GM18517 (cell line): ENCODE measurements around the gene NOS1AP.

ENCODE experiments used
- ATAC-seq: cut with Tn5 transposase; IDR thresholded peaks from one replicate; pipeline ENCODE4 v1.9.1; 2021; ENCODE audit warnings: mild to moderate bottlenecking, moderate library complexity; ENCODE audit not compliant: unreplicated experiment

NOS1AP gene

DNA sequence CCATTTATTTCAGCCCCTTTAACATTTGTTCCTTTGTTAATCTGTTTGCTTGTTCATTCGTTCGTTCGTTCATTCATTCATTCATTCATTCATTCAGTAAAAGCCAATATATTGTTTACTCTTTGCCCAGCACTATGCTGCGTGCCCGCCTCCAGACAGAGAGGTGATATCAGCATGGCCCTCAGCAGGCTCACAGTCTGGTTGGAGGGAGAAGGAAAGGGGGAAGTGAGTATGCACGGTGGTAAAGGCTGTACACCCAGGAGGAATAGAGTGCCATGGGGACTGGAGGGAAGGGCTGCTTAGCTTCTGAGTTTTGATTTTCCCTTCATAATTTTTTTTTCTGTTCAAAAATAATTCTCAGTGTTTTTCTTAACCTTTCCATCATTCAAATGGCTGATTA is 144.7 kb downstream of the NOS1AP start:
- no peak for ATAC-seq

DNA sequence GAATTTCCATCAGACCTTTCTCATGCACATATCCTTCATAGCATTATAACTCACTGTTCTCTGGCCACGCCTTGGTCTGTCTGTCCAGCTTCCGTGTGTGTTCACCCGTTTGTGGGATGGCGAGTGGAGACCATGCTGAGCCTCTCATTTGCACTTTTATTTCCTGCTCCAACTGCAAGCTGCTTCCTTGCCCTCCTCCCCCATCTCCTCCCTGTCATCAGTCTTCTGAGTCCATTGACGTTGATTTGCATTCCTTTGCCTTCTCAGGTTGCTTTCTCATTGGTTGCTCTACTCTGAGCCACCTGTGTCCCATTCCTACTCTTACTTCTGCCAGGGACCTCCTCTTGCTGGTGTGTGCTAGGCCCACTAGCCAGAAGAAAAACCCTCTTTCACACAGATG is 146.4 kb downstream of the NOS1AP start:
- ATAC-seq: no peak

- no peak for ATAC-seq
These were observed 147.1 kb downstream of the NOS1AP start for GRCh38 chr1:162216604-162217003.

- no peak for ATAC-seq
These were observed 148.2 kb downstream of the NOS1AP start for GRCh38 chr1:162217706-162218105.

- no peak for ATAC-seq
These were observed 149.1 kb downstream of the NOS1AP start for GRCh38 chr1:162218546-162218945.

DNA sequence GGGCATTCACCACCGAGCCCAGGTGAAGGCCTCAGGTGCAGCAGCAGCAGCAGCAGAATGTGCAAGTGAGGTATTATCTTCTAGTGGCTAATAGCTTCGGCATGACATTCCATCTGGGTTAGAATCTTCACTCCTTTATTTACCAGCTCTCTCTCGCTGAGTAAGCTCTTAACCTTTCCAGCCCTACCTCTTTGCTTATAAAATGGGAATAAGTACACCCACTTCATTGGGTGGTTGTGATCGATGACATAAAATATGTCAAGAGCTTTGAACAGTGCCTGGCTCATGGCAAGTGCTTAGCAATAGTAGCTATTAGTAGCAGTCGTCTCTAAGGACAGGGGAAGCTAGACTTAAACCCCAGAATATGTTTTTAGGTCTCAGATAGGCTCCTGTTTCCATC is 149.5 kb downstream of the NOS1AP start:
- no peak for ATAC-seq

- no peak for ATAC-seq
These were observed 150.0 kb downstream of the NOS1AP start for GRCh38 chr1:162219461-162219860.

DNA sequence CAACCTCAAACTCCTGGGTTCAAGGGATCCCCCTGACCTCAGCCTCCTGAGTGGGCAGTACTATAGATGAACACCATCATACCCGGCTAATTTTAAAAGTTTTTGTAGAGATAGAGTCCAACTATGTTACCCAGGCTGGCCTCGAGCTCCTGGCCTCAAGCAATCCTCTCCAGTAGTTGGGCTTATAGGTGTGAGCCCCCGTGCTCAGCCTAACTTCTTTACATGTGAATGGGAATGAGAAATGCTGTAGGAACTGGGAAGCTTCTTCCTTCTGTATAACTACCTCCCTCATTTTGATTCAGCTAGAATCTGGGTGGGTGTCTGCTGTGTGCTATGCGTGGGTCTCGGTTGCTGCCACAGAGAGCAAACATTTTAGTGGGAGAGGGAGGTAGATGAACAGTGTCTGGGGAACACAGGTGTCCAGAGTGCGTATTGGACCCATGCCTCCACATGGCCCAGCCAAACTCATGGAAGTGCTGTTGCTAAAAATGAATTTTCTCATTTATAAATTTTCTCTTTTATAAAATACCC is 150.6 kb downstream of the NOS1AP start:
- ATAC-seq: no peak

- no peak for ATAC-seq
These were observed 152.5 kb downstream of the NOS1AP start for GRCh38 chr1:162222014-162222413.

GRCh38 chr1:162222730-162223129 is 153.2 kb downstream of the NOS1AP start:
- ATAC-seq: no peak

GRCh38 chr1:162223488-162223887 is 154.0 kb downstream of the NOS1AP start:
- ATAC-seq: no peak

DNA sequence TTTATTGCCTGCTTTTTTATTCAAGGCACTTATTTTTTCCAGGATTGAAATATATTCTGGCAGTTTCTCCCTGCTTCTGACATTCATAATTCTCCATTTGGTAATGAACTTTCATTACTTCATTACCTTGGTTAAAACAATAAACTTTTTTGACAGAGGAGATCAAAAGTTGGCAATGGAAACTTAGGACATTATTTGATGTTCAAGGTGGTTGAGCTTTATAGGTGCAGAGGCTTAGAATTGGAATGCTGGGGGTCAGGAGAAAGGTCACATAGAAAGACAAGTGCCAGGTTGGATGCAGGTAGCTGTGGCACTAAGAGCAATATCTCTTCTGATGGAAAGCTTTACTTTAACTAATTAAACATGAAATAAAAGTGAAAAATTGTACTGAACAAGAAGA is 154.8 kb downstream of the NOS1AP start:
- ATAC-seq: no peak

DNA sequence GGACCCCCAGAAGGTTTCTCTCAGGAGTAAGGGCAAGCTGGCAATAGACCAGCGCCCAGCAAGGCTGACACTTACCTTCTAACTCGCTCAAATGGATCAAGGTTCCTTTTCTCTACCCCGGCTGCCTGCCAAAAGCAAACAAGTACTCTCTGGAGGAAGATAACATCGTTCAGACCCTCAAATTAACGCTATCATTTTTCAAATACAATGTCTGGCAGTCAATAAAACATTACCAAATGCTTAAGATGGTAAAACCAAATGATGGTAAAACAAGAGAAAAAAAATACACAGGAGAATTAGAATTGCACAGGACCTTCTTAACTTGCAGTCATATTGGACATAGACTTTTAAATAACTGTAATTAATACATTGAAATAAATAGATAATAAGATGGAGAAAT is 159.1 kb downstream of the NOS1AP start:
- no peak for ATAC-seq

DNA sequence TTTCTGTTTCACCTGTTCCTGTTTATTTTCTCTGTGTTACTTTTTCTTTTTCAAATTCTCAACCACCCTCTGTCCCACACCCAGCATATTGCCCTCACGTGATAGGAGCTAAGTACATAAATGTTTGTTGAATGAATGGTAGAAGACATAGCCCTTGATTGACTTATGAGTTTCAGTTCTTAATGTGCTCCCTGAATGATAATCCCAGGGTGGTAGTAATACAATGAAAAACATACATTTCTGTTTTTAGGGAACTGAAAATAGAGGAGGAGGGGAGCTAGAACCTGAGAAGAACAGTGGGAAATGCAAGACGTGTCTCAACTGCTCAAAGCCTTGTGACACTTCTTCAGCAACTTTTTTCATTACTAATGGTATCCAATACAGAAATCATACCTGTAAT is 160.1 kb downstream of the NOS1AP start:
- ATAC-seq: no peak

- ATAC-seq: no peak
These were observed 160.6 kb downstream of the NOS1AP start for GRCh38 chr1:162230096-162230495.

- no peak for ATAC-seq
These were observed 161.0 kb downstream of the NOS1AP start for GRCh38 chr1:162230517-162230916.

- ATAC-seq: no peak
These were observed 162.7 kb downstream of the NOS1AP start for GRCh38 chr1:162232034-162232711.

DNA sequence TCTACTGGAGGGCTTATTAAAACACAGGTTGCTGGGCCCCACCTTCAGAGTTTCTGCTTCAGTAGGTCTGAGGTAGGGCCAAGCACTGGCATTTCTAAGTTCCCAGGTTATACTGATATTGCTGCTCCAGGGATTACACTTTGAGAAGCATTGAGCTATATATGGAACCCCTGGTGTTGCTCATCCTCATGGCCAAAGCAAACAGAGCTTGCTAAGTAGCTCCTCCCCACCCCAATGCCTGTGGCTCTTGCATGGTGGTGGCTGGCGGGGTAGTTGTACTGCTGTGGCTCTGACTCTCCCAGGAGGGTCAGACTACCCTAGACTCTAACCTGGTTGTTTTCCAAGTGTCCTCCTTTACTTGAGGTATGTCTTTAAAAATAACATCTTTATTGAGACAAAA is 163.6 kb downstream of the NOS1AP start:
- ATAC-seq: no peak

GRCh38 chr1:162233937-162234336 is 164.4 kb downstream of the NOS1AP start:
- no peak for ATAC-seq

- ATAC-seq: no peak
These were observed 165.1 kb downstream of the NOS1AP start for GRCh38 chr1:162234571-162234970.

DNA sequence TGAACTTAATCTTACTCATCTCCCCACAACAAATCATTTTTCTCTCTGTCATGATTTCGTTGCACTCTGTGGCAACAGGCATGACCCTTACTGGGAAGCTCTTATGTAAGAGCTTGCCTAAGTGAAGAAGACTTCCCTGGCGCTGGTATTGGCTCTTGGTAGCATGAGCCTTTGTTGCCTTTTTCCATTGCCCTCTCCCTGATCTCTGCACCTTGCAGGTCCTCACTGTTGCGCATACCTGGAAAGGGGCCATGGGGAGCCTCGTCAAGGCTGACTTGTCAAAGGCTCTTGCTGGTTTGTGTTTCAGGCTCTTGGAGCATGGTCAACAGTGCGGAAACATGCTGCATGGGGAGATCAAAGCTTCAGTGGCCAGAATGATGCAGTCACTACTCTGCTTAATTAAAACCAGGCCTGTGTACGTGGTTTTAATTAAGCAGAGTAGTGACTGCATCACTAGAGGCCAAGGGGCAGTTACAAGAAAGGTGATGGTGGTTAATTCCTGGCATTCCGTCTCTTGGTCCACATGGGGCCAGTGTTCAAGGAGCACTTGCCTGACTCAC is 165.8 kb downstream of the NOS1AP start:
- ATAC-seq: no peak

DNA sequence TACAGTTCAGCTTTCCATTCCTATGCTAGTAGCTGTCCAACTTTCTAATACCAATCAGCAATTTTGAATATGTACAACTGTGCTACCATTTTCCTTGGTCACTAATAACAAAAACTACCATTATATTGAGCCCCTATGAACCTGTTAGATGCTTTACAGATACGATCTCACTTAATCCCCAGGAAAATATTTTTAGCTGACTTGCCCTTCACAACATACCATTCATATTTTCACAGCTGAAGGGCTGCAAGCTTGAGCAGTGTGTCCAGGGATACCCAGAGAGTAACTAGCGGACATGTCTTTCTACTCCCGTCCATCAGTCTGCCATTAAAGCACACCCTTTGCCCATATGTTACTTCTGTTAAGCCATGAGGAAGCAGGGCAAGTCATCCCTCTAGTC is 166.7 kb downstream of the NOS1AP start:
- no peak for ATAC-seq

DNA sequence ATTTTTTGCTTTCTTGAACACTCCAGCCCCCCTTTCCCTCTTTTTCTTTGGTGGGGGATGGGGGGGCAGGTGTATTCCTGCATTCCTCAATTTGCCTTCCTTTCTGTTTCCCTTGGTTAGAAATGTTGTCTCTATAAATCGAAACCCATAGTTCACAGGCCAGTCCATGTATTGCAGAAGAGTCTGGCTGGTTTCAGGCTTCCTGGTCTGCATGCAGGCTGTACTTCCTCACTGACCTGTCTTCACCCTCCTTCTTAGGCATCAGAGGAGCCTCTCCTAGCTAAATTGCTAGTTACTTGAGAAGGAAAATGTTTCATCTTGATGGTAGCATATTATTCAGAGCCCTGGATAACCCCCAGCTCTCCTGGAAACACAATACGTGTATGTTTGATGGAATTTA is 167.1 kb downstream of the NOS1AP start:
- no peak for ATAC-seq
